ENCODE measurements around the gene SLC6A3.

Gene SLC6A3

DNA sequence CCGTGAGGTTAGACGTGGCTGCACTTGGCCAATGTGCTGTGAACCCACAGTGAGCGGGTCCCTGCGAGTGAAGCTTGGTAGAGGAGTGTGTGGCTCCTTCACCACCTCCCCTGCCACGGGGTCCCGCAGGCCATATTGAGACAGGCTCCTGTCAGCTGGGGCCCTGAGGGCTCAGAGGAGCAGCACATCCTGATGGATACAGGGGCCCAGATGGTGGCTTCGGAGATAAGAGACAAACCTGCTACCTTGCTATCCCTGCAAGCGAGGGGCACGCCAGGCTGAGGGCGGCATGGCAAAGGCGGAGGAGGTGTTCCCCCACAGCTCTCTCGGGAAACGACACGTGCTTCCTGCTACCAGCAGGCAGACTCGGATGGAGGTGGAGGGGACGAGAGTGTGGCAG is 33.1 kb downstream of the SLC6A3 start:
- TF ChIP-seq MYC (IDR thresholded peaks at IDR 0.05; ENCODE audit: low read depth, low read length) (no peak), POLR2A (IDR thresholded peaks at IDR 0.05; ENCODE audit: extremely low read depth, insufficient read length) (no peak)
- TF ChIP-seq, protein P1, sequence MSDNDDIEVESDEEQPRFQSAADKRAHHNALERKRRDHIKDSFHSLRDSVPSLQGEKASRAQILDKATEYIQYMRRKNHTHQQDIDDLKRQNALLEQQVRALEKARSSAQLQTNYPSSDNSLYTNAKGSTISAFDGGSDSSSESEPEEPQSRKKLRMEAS (IDR thresholded peaks at IDR 0.05; ENCODE audit: low read depth, low read length): peak; percentile 50; the same call in 1 of the 2 replicates
- TF ChIP-seq, protein P2, sequence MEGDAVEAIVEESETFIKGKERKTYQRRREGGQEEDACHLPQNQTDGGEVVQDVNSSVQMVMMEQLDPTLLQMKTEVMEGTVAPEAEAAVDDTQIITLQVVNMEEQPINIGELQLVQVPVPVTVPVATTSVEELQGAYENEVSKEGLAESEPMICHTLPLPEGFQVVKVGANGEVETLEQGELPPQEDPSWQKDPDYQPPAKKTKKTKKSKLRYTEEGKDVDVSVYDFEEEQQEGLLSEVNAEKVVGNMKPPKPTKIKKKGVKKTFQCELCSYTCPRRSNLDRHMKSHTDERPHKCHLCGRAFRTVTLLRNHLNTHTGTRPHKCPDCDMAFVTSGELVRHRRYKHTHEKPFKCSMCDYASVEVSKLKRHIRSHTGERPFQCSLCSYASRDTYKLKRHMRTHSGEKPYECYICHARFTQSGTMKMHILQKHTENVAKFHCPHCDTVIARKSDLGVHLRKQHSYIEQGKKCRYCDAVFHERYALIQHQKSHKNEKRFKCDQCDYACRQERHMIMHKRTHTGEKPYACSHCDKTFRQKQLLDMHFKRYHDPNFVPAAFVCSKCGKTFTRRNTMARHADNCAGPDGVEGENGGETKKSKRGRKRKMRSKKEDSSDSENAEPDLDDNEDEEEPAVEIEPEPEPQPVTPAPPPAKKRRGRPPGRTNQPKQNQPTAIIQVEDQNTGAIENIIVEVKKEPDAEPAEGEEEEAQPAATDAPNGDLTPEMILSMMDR (IDR thresholded peaks at IDR 0.05; ENCODE audit: low read depth, low read length): no peak
- DNase-seq (ENCODE audit: low read depth): peak; percentile 20
- no peak overlapping the region for H3K4me3 ChIP-seq (ENCODE audit: low read depth, low read length)

DNA sequence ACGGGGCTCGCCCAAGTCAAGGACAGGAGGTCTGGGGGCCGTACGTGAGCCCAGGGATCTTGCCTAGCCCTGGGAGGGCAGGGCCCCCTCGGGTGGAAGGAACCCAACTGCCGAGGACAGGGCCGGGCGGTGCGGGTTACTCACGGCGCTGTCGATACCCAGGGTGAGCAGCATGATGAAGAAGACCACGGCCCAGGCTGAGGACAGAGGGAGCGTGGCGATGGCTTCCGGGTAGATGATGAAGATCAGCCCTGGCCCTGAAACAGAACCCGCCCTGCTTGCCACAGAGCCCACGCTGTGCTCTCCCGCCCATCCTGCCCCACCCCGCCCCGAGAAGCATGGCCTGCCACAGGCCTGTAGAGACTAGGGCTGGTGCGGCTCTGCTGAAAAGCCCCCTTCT is 34.1 kb downstream of the SLC6A3 start:
- DNase-seq (ENCODE audit: low read depth): no peak
- H3K4me3 ChIP-seq (ENCODE audit: low read depth, low read length): no peak overlapping the region
- no peak for TF ChIP-seq POLR2A (IDR thresholded peaks at IDR 0.05; ENCODE audit: extremely low read depth, insufficient read length)
- TF ChIP-seq, protein P1 (IDR thresholded peaks at IDR 0.05; ENCODE audit: low read depth, low read length): no peak
- TF ChIP-seq MYC (IDR thresholded peaks at IDR 0.05; ENCODE audit: low read depth, low read length): no peak
- TF ChIP-seq, protein P2 (IDR thresholded peaks at IDR 0.05; ENCODE audit: low read depth, low read length): no peak

DNA sequence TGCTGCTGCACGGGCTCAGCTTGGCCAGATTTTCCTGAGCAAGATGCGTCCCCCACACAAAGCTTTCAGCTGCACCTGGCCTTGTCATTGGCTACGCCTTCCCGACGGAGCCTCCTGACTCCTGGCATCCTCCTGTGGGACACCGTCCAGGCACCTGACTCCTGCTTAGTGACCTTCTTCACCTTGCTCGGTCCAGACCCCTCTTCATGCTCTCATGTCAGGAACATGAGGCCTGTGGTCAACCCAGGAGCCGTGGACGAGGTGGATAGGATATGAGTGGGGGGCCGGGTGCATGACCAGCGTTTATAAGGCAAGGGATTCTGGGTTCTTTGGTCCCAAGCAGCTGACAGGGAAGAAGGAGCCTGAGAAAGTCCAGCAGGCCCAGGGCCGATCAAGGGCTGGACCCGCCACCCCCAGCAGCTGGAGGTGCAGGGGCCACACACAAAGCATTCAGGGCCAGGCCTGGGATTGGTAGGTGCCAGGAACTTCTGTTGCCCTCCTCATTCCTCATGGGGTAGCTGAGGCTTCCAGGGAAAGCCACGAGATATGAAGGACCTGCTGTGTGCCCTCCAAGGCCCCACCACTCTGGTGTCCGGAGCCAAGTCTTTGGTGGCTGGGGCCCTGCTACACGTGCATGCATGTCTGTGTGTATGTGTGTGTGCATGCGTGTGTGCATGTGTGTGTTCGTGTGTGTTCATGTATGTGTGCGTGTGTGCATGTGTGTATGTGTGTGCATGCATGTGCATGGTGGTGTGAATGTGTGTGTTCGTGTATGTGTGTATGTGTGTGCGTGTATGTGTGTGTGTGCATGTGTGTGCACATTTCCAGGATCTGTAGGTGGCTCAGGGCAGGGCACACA is 34.9 kb downstream of the SLC6A3 start:
- no peak overlapping the region for H3K4me3 ChIP-seq (ENCODE audit: low read depth, low read length)
- no peak for TF ChIP-seq MYC (IDR thresholded peaks at IDR 0.05; ENCODE audit: low read depth, low read length)
- TF ChIP-seq, protein P1 (IDR thresholded peaks at IDR 0.05; ENCODE audit: low read depth, low read length): 0 out of 2 replicates have a peak, but pooled peaks have one; percentile 14
- DNase-seq (ENCODE audit: low read depth): no peak

DNA sequence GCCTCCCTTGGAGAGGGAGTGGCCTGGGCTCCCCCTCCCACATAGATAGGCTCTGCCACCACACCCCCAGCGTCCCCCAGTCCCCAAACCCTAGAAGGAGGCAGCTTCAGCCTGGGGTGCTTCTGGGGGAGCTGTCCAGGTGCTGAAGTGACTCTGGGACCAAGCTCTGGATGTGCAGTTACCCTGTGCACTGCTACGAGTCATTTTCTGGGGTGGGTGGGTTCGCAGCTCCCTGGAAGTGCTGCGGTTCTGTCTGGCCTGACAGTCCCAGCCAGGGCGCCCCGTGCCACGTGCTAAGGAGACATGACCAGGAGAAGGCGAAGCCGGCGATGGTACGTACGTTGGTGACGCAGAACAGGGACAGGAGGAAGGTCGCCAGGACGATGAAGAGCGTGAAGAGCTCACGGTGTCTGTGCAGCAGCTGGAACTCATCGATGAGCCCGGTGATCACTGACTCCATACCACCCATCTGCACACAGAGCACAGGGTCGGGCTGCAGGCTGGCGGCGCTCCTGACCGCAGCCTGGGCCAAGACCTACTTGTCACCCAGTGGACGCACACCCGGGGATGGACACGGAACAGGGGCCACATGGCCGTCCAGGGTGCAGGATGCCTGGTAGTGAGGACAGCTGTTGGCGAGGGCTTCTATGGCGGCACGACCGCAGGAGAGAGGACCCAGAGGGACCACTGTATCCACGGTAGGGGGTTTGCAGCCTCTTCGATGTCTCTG is 35.7 kb downstream of the SLC6A3 start:
- TF ChIP-seq MYC (IDR thresholded peaks at IDR 0.05; ENCODE audit: low read depth, low read length) (no peak), POLR2A (IDR thresholded peaks at IDR 0.05; ENCODE audit: extremely low read depth, insufficient read length) (no peak)
- TF ChIP-seq, protein P2 (IDR thresholded peaks at IDR 0.05; ENCODE audit: low read depth, low read length): no peak
- TF ChIP-seq, protein P1 (IDR thresholded peaks at IDR 0.05; ENCODE audit: low read depth, low read length): no peak; the same call in 1 of the 2 replicates
- no peak overlapping the region for H3K4me3 ChIP-seq (ENCODE audit: low read depth, low read length)
- peak; percentile 75 for DNase-seq (ENCODE audit: low read depth)

DNA sequence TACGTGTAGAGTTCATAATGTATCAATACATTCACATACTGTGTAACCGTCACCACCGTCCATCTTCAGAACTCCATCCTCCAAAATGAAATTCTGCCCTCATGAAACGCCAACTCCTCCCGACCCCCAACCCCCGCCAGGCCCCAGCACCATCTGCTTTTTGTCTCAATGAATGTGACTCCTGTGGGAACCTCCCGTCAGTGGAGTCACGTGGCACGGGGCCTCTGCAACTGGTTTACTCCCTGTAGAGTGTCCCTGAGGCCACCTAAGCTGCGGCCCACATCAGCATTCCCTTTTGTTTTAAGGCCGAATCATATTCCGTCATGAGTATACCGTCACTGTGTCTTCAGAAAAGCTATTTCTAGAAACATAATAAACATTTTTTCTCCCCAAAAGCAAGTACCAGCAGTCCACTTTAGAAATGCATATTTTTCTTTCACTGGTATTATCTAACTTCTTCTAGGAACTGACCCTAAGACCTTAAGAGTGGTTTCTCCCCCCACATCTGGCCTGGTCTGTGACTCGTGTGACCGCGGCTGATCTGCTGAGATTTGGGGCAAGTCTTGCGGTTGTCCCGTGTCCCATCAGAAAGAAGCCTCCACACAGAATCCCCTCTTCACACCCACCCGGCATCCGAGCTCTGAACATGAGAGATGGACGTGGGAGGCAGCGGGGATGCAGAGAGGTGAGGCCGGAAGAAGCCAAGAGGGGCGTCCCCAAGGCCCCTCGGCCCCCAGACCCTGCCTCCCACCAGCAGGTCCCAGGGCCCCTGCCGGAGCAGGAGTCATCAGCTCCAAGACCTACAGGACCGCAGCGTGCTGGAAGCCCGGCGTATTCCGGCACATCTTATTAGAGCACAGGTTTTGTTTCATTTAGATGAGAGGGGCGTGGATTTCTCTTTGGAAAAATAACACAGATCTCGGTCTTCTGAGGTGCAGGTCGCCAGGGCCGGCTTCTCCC is 38.3 kb downstream of the SLC6A3 start:
- no peak for DNase-seq (ENCODE audit: low read depth)
- TF ChIP-seq MYC (IDR thresholded peaks at IDR 0.05; ENCODE audit: low read depth, low read length): no peak
- TF ChIP-seq, protein P1 (IDR thresholded peaks at IDR 0.05; ENCODE audit: low read depth, low read length): no peak
- TF ChIP-seq, protein P2 (IDR thresholded peaks at IDR 0.05; ENCODE audit: low read depth, low read length): no peak
- TF ChIP-seq POLR2A (IDR thresholded peaks at IDR 0.05; ENCODE audit: extremely low read depth, insufficient read length): no peak

More for the DNA sequence above, 38.3 kb downstream of the SLC6A3 start:
- no peak overlapping the region for H3K4me3 ChIP-seq (ENCODE audit: low read depth, low read length)
